ENCODE results near the gene IDH3B.
A peak's percentile ranks its signal among the peaks of the same experiment; 100 is the strongest.

IDH3B gene

DNA sequence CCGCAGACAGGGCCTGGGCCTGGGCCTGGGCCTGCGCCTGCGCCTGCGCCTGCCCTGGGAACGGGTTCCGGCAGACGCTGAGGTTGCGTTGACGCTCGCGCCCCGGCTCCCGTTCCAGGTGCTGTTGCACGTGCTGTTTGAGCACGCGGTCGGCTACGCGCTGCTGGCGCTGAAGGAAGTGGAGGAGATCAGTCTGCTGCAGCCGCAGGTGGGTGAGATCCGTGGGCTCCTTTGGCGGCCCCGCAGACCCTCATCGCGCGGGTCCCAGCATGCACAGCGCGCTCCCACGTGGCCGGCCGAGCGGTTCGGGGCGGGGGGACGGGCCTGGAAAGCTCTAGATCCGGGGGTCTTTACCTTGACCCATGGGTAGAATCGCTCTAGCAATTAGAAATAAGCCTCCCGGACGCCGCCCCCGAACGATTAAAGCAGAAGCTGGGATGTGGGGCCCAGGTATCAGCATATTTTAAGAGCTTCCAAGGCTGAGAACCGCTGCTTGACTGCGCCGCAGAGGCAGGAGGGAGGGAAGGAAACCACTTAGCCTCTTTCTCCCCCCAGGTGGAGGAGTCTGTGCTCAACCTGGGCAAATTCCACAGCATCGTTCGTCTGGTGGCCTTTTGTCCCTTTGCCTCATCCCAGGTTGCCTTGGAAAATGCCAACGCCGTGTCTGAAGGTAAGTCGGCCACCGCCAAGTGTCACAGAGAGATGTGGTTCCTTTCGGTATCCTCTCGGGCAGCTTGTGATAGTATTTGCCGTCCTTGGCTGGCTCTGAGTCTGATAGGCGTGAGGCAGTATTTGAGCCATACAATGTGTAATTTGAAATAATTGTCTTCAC lies 11.1 kb downstream of the IDH3B start:
- in situ Hi-C loops (cut with HindIII; ENCODE audit: low sequenced_read_pairs): no loop called here
- TF ChIP-seq, protein P1, sequence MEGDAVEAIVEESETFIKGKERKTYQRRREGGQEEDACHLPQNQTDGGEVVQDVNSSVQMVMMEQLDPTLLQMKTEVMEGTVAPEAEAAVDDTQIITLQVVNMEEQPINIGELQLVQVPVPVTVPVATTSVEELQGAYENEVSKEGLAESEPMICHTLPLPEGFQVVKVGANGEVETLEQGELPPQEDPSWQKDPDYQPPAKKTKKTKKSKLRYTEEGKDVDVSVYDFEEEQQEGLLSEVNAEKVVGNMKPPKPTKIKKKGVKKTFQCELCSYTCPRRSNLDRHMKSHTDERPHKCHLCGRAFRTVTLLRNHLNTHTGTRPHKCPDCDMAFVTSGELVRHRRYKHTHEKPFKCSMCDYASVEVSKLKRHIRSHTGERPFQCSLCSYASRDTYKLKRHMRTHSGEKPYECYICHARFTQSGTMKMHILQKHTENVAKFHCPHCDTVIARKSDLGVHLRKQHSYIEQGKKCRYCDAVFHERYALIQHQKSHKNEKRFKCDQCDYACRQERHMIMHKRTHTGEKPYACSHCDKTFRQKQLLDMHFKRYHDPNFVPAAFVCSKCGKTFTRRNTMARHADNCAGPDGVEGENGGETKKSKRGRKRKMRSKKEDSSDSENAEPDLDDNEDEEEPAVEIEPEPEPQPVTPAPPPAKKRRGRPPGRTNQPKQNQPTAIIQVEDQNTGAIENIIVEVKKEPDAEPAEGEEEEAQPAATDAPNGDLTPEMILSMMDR (IDR thresholded peaks at IDR 0.05; ENCODE audit: low read depth, low read length, missing control alignments): no peak
- no peak for DNase-seq (ENCODE audit: low read depth)
- H3K4me3 ChIP-seq (ENCODE audit: low read depth, low read length): peak overlapping the region; percentile 94

GRCh38 chr20:2651772-2652723 lies 12.0 kb downstream of the IDH3B start, which contains the start of gene NOP56:
Gene NOP56, plus strand, starts transcription at chr20:2652632. Its CDS starts 29 bp downstream, at chr20:2652661.
- H3K4me3 ChIP-seq (ENCODE audit: low read depth, low read length): peak within 1 kb of the TSS; percentile 94
- in situ Hi-C loops (cut with HindIII; ENCODE audit: low sequenced_read_pairs): no loop called here
- TF ChIP-seq, protein P1 (IDR thresholded peaks at IDR 0.05; ENCODE audit: low read depth, low read length, missing control alignments): no peak
- peak; percentile 57 for DNase-seq (ENCODE audit: low read depth)

GRCh38 chr20:2643708-2644107 lies 20.3 kb downstream of the IDH3B start:
- in situ Hi-C loops (cut with HindIII; ENCODE audit: low sequenced_read_pairs): no loop called here

GRCh38 chr20:2640899-2641298 lies 23.1 kb downstream of the IDH3B start:
- TF ChIP-seq, protein P1 (IDR thresholded peaks at IDR 0.05; ENCODE audit: low read depth, low read length, missing control alignments): no peak
- DNase-seq (ENCODE audit: low read depth): no peak
- in situ Hi-C loops (cut with HindIII; ENCODE audit: low sequenced_read_pairs): no loop called here
- H3K4me3 ChIP-seq (ENCODE audit: low read depth, low read length): no peak overlapping the region

More at GRCh38 chr20:2643708-2644107, 20.3 kb downstream of the IDH3B start:
- no peak for DNase-seq (ENCODE audit: low read depth)
- TF ChIP-seq, protein P1 (IDR thresholded peaks at IDR 0.05; ENCODE audit: low read depth, low read length, missing control alignments): no peak
- no peak overlapping the region for H3K4me3 ChIP-seq (ENCODE audit: low read depth, low read length)

GRCh38 chr20:2640260-2640659 lies 23.8 kb downstream of the IDH3B start:
- no peak overlapping the region for H3K4me3 ChIP-seq (ENCODE audit: low read depth, low read length)
- TF ChIP-seq, protein P1 (IDR thresholded peaks at IDR 0.05; ENCODE audit: low read depth, low read length, missing control alignments): no peak
- in situ Hi-C loops (cut with HindIII; ENCODE audit: low sequenced_read_pairs): no loop called here
- DNase-seq (ENCODE audit: low read depth): no peak

DNA sequence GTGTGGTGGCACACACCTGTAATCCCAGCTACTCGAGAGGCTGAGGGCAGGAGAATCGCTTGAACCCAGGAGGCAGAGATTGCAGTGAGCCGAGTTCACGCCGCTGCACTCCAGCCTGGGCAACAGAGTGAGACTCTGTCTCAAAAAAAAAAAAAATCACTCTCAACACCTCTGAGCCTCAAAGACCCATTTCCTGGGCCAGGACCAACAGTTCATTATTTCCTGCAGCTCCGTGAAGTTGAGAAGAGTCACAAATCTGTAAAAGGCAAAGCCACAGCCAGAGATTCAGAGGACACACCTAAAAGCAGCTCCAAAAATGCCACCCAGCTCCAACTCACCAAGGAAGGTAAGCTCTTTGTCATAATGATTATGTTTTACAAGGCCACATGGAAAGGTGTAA lies 26.8 kb downstream of the IDH3B start:
- H3K4me3 ChIP-seq (ENCODE audit: low read depth, low read length): no peak overlapping the region
- TF ChIP-seq, protein P1 (IDR thresholded peaks at IDR 0.05; ENCODE audit: low read depth, low read length, missing control alignments): no peak
- no peak for DNase-seq (ENCODE audit: low read depth)
- in situ Hi-C loops (cut with HindIII; ENCODE audit: low sequenced_read_pairs): loop anchor here (10.0 kb wide), 1 partner anchor 92 kb away; no protein-coding TSS in a partner anchor

Measured in astrocyte of the cerebellum (primary cell).